ENCODE data around the gene NTN1.

NTN1 gene

DNA sequence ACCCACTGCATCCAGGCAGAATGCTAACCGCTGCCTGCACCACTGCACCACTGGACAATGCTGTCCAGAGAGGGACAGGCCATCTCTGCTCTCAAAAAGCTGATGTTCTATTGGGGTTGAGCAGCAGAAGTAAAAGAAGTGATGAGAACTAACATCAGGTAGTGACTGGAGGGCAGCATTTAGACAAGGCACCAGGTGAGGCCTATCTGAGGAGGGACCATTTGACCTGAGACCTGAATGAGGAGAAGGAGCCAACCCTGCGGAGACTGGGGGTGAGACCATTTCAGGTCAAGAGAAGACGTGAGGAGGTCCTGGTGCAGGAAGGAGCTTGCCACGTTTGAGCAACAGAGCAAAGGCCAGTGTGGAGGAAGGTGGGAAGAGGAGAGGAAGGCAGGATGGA lies 34.0 kb downstream of the NTN1 start:
- Histone ChIP-seq H3K4me3 (no peak overlapping the region), H3K27ac (no peak overlapping the region), H3K9ac (ENCODE audit: insufficient read length) (no peak overlapping the region), H3K36me3 (ENCODE audit: insufficient read depth, low read length) (no peaks in the 10 kb centered on the region), H3K9me3 (ENCODE audit: low read depth, low read length) (no peaks in the 10 kb centered on the region)
- TF ChIP-seq EZH2 (IDR thresholded peaks at IDR 0.05) = no peak
- no peak for TF ChIP-seq FOXP2 (optimal IDR thresholded peaks at IDR 0.05; ENCODE audit: control extremely low read depth, extremely low read length, insufficient read depth)
- TF ChIP-seq POLR2AphosphoS5 (IDR thresholded peaks at IDR 0.05; ENCODE audit: borderline replicate concordance, low read depth, low read length) = no peak
- no peak for DNase-seq (ENCODE audit: low read depth, low spot score)

DNA sequence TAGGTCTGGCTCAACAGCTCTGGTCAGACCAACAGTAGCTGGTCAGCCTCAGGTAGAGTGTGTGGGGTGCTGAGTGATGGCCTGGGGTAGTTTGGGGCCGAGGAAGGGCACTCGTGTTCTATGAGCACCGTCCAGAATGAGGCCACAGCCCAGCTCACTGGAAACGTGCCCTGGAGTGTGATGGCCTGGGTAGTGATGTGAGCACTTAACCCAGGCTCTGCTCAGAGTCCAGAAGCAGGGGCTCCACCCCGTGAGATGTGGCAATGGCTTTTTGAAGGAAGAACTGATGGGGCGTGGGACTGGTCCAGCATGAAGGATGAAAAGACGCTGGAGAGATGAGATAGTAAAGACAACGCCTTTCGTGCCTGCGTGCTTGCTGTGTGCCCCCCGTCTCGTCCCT lies 35.3 kb downstream of the NTN1 start:
- DNase-seq (ENCODE audit: low read depth, low spot score) = no peak
- Histone ChIP-seq H3K27ac (no peak overlapping the region), H3K9me3 (ENCODE audit: low read depth, low read length) (no peaks in the 10 kb centered on the region), H3K4me3 (no peak overlapping the region), H3K36me3 (ENCODE audit: insufficient read depth, low read length) (no peaks in the 10 kb centered on the region), H3K9ac (ENCODE audit: insufficient read length) (no peak overlapping the region)
- TF ChIP-seq POLR2AphosphoS5 (IDR thresholded peaks at IDR 0.05; ENCODE audit: borderline replicate concordance, low read depth, low read length) (no peak), EZH2 (IDR thresholded peaks at IDR 0.05) (no peak), FOXP2 (optimal IDR thresholded peaks at IDR 0.05; ENCODE audit: control extremely low read depth, extremely low read length, insufficient read depth) (no peak)

- Histone ChIP-seq H3K9me3 (ENCODE audit: low read depth, low read length) (no peaks in the 10 kb centered on the region), H3K4me3 (no peak overlapping the region), H3K36me3 (ENCODE audit: insufficient read depth, low read length) (no peaks in the 10 kb centered on the region), H3K27ac (no peak overlapping the region), H3K9ac (ENCODE audit: insufficient read length) (no peak overlapping the region)
- TF ChIP-seq FOXP2 (optimal IDR thresholded peaks at IDR 0.05; ENCODE audit: control extremely low read depth, extremely low read length, insufficient read depth) (no peak), EZH2 (IDR thresholded peaks at IDR 0.05) (no peak), POLR2AphosphoS5 (IDR thresholded peaks at IDR 0.05; ENCODE audit: borderline replicate concordance, low read depth, low read length) (no peak)
- DNase-seq (ENCODE audit: low read depth, low spot score) = no peak
Measured at GRCh38 chr17:9057310-9057709, 36.0 kb downstream of the NTN1 start.

- Histone ChIP-seq H3K27ac (no peak overlapping the region), H3K9ac (ENCODE audit: insufficient read length) (no peak overlapping the region), H3K4me3 (no peak overlapping the region), H3K9me3 (ENCODE audit: low read depth, low read length) (no peaks in the 10 kb centered on the region), H3K36me3 (ENCODE audit: insufficient read depth, low read length) (no peaks in the 10 kb centered on the region)
- TF ChIP-seq POLR2AphosphoS5 (IDR thresholded peaks at IDR 0.05; ENCODE audit: borderline replicate concordance, low read depth, low read length) = no peak
- TF ChIP-seq FOXP2 (optimal IDR thresholded peaks at IDR 0.05; ENCODE audit: control extremely low read depth, extremely low read length, insufficient read depth) = no peak
- TF ChIP-seq EZH2 (IDR thresholded peaks at IDR 0.05) = no peak
- no peak for DNase-seq (ENCODE audit: low read depth, low spot score)
Measured at GRCh38 chr17:9062399-9062902, 41.1 kb downstream of the NTN1 start.

DNA sequence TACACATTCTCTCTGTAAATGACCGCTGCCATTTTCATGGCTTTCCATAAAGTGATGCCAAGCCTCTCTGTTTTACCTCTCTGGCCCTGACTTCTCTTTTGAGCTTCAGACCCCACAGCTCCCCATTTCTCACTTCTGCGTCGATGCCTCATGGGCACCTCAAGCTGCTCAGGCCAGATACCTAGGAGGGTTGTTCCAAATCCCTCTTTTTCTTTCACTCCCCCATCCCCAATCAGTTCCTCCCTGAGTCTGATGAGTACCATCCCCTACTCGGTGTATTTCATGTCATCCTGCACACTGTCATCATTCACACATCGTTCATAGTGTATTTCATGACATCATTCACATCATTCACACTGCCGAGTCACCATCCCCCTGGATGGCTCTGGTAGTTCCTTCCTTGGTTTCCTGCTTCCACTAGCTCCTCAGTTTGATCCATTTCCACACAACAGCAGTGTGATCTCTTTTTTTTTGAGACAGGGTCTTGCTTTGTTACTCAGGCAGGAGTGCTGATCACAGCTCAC lies 43.1 kb downstream of the NTN1 start:
- Histone ChIP-seq H3K4me3 (no peak overlapping the region), H3K27ac (no peak overlapping the region), H3K9me3 (ENCODE audit: low read depth, low read length) (no peaks in the 10 kb centered on the region), H3K9ac (ENCODE audit: insufficient read length) (no peak overlapping the region), H3K36me3 (ENCODE audit: insufficient read depth, low read length) (no peaks in the 10 kb centered on the region)
- TF ChIP-seq EZH2 (IDR thresholded peaks at IDR 0.05) = no peak
- TF ChIP-seq FOXP2 (optimal IDR thresholded peaks at IDR 0.05; ENCODE audit: control extremely low read depth, extremely low read length, insufficient read depth) = no peak
- TF ChIP-seq POLR2AphosphoS5 (IDR thresholded peaks at IDR 0.05; ENCODE audit: borderline replicate concordance, low read depth, low read length) = no peak
- DNase-seq (ENCODE audit: low read depth, low spot score) = no peak

DNA sequence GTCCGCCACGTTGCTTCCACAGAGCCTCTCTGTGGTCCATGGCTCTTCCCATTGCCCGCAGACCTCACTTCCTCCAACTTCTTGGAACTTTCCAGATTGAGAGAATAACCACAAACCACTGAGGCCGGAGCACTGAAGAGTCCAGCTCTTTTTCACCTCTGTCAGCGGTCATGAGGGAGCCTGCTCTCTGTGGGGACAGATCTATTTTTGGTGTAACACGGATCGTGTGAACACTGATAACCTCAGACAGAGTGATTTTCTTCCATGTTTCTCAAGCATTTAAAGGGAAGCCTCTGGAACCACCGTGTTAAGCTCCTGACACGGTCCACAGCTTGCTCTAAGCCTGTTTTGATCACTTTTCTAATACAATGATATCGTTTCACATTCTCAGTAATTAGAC lies 49.7 kb downstream of the NTN1 start:
- Histone ChIP-seq H3K36me3 (ENCODE audit: insufficient read depth, low read length) (no peaks in the 10 kb centered on the region), H3K9me3 (ENCODE audit: low read depth, low read length) (no peaks in the 10 kb centered on the region), H3K9ac (ENCODE audit: insufficient read length) (no peak overlapping the region), H3K4me3 (no peak overlapping the region), H3K27ac (no peak overlapping the region)
- no peak for DNase-seq (ENCODE audit: low read depth, low spot score)
- TF ChIP-seq POLR2AphosphoS5 (IDR thresholded peaks at IDR 0.05; ENCODE audit: borderline replicate concordance, low read depth, low read length) (no peak), EZH2 (IDR thresholded peaks at IDR 0.05) (no peak), FOXP2 (optimal IDR thresholded peaks at IDR 0.05; ENCODE audit: control extremely low read depth, extremely low read length, insufficient read depth) (no peak)

- no peak for DNase-seq (ENCODE audit: low read depth, low spot score)
Measured at GRCh38 chr17:9071811-9072498, 50.6 kb downstream of the NTN1 start.

GRCh38 chr17:9072696-9073339 lies 51.5 kb downstream of the NTN1 start:
- Histone ChIP-seq H3K27ac (no peak overlapping the region), H3K4me3 (no peak overlapping the region), H3K9ac (ENCODE audit: insufficient read length) (no peak overlapping the region), H3K9me3 (ENCODE audit: low read depth, low read length) (no peaks in the 10 kb centered on the region), H3K36me3 (ENCODE audit: insufficient read depth, low read length) (no peaks in the 10 kb centered on the region)
- no peak for DNase-seq (ENCODE audit: low read depth, low spot score)
- no peak for TF ChIP-seq EZH2 (IDR thresholded peaks at IDR 0.05)
- TF ChIP-seq FOXP2 (optimal IDR thresholded peaks at IDR 0.05; ENCODE audit: control extremely low read depth, extremely low read length, insufficient read depth) = no peak
- TF ChIP-seq POLR2AphosphoS5 (IDR thresholded peaks at IDR 0.05; ENCODE audit: borderline replicate concordance, low read depth, low read length) = no peak

More at GRCh38 chr17:9071811-9072498, 50.6 kb downstream of the NTN1 start:
- no peaks in the 10 kb centered on the region for H3K9me3 ChIP-seq (ENCODE audit: low read depth, low read length)
- TF ChIP-seq EZH2 (IDR thresholded peaks at IDR 0.05) (no peak), FOXP2 (optimal IDR thresholded peaks at IDR 0.05; ENCODE audit: control extremely low read depth, extremely low read length, insufficient read depth) (no peak), POLR2AphosphoS5 (IDR thresholded peaks at IDR 0.05; ENCODE audit: borderline replicate concordance, low read depth, low read length) (no peak)
- no peak overlapping the region for H3K9ac ChIP-seq (ENCODE audit: insufficient read length)
- H3K36me3 ChIP-seq (ENCODE audit: insufficient read depth, low read length) = no peaks in the 10 kb centered on the region
- no peak overlapping the region for H3K4me3 ChIP-seq
- no peak overlapping the region for H3K27ac ChIP-seq
